Hepatocyte (in vitro differentiated cells): ENCODE measurements around the gene F2. TPM values are rescaled to one million over a fixed set of nuclear protein-coding genes. Genes with fewer than 3 reads are reported as not detected.

ENCODE experiments used
- DNase-seq: peaks from one replicate; pipeline ENCODE4 v3.0.0-alpha.2; 2016; ENCODE audit warnings: low spot score
- H2AFZ ChIP-seq: fragments of 200-600 bp; sonication (generic); 2 replicates; pipeline ENCODE4 v1.6.0; 2016; ENCODE audit warnings: antibody characterized with exemption, mild to moderate bottlenecking
- H3K27ac ChIP-seq: fragments of 200-600 bp; sonication (generic); 2 replicates; pipeline ENCODE4 v1.5.1; 2016; ENCODE audit warnings: mild to moderate bottlenecking
- H3K27me3 ChIP-seq: fragments of 200-600 bp; sonication (generic); 2 replicates; pipeline ENCODE4 v1.6.1; 2016
- H3K36me3 ChIP-seq: fragments of 200-600 bp; sonication (generic); replicated peaks from 2 replicates; pipeline ENCODE4 v1.5.1; 2016; ENCODE audit warnings: low read depth; ENCODE audit not compliant: insufficient read depth
- H3K4me1 ChIP-seq: fragments of 200-600 bp; sonication (generic); 2 replicates; pipeline ENCODE4 v1.5.1; 2016; ENCODE audit warnings: mild to moderate bottlenecking, moderate library complexity; ENCODE audit not compliant: insufficient read depth
- H3K4me2 ChIP-seq: fragments of 200-600 bp; sonication (generic); 2 replicates; pipeline ENCODE4 v1.6.0; 2016
- H3K4me3 ChIP-seq: fragments of 200-600 bp; sonication (generic); 2 replicates; pipeline ENCODE4 v1.5.1; 2016; ENCODE audit warnings: mild to moderate bottlenecking
- H3K79me2 ChIP-seq: fragments of 200-600 bp; sonication (generic); 2 replicates; pipeline ENCODE4 v1.6.0; 2017; ENCODE audit warnings: mild to moderate bottlenecking
- H3K9me2 ChIP-seq: fragments of 200-600 bp; sonication (generic); replicated peaks from 2 replicates; pipeline ENCODE4 v1.6.0; 2017; ENCODE audit warnings: mild to moderate bottlenecking; ENCODE audit not compliant: insufficient read depth
- H3K9me3 ChIP-seq: fragments of 200-600 bp; sonication (generic); 2 replicates; pipeline ENCODE4 v1.5.1; 2016; ENCODE audit warnings: low read depth, mild to moderate bottlenecking
- H4K20me1 ChIP-seq: fragments of 200-600 bp; sonication (generic); 2 replicates; pipeline ENCODE4 v1.6.0; 2016; ENCODE audit warnings: mild to moderate bottlenecking; ENCODE audit not compliant: insufficient read depth, poor library complexity, severe bottlenecking
- EZH2 ChIP-seq: fragments of 200-600 bp; sonication (generic); IDR thresholded peaks from 2 replicates; pipeline ENCODE4 v1.6.1; 2016; ENCODE audit warnings: antibody characterized with exemption, mild to moderate bottlenecking, borderline replicate concordance
- EZH2phosphoT487 ChIP-seq: fragments of 200-600 bp; sonication (generic); IDR thresholded peaks from one replicate; pipeline ENCODE4 v1.6.1; 2018; ENCODE audit warnings: antibody characterized with exemption, mild to moderate bottlenecking, low read depth, moderate library complexity; ENCODE audit not compliant: unreplicated experiment, severe bottlenecking
- WGBS: methylation state at CpG from one replicate; pipeline ENCODE4 v1.1.6; 2016; ENCODE audit warnings: low lambda C conversion rate; ENCODE audit errors: missing lambda C conversion rate; 5-methylcytosine and 5-hydroxymethylcytosine counted together
- polyA plus RNA-seq: library from polyadenylated mRNA; unstranded; fragments of >200 nt; fragmentation: Nextera tagmentation; extraction: Ambion mirVana; gene quantifications from 2 replicates; pipeline ENCODE4 v1.2.1, GENCODE V29; 2016
- total RNA-seq: library from RNA; depleted of rRNA; stranded (reverse); fragments of >200 nt; gene quantifications from 2 replicates; pipeline ENCODE4 v1.2.3, GENCODE V29; 2014
- TF ChIP-seq, protein P1 (sequence below): fragments of 200-600 bp; sonication (generic); IDR thresholded peaks from 2 replicates; pipeline ENCODE4 v1.5.1; 2016; ENCODE audit warnings: antibody characterized with exemption, mild to moderate bottlenecking; ENCODE audit not compliant: poor library complexity

F2 gene
- total and polyA plus RNA-seq, 2 experiments from 2014 or later = 79.7 to 111 TPM

DNA sequence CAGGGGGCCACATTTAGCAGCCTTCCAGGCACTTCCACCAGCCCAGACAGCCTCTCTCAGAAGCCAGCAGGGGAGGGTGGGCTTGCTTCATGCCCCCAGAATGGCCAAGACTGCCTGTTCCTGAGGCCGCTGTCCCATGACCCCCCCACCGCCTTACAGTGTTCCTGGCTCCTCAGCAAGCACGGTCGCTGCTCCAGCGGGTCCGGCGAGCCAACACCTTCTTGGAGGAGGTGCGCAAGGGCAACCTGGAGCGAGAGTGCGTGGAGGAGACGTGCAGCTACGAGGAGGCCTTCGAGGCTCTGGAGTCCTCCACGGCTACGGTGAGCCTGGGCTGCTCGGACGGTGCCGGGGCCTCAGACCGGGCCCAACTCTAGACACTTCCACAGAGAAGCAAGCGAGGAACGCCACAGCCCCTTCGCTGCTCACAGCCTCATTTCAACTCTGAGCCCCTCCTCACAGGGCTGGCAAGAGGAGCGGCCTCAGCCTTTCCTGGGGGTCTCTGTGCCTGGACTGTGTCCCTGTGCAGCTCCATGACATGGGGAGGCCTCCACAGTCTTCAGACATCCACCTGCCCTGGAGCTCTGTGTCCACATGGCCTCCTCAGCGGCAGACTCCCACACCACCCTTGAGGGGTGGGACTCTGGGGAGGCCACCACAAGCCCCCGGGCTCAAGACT is 668 bp downstream of the F2 start:
- H3K27ac ChIP-seq = peak overlapping the region; percentile 34
- H3K9me3 ChIP-seq = no peaks in the 10 kb centered on the region
- no peaks in the 10 kb centered on the region for H4K20me1 ChIP-seq
- H2AFZ ChIP-seq = no peak overlapping the region
- H3K9me2 ChIP-seq = no peaks in the 10 kb centered on the region
- H3K4me3 ChIP-seq = no peak overlapping the region
- no peaks in the 10 kb centered on the region for H3K4me1 ChIP-seq
- H3K36me3 ChIP-seq = no peaks in the 10 kb centered on the region
- no peak for DNase-seq
- no peak overlapping the region for H3K4me2 ChIP-seq
- no peaks in the 10 kb centered on the region for H3K79me2 ChIP-seq
- no peaks in the 10 kb centered on the region for H3K27me3 ChIP-seq
- TF ChIP-seq EZH2phosphoT487 (no peak), EZH2 (no peak)
- TF ChIP-seq, protein P1, sequence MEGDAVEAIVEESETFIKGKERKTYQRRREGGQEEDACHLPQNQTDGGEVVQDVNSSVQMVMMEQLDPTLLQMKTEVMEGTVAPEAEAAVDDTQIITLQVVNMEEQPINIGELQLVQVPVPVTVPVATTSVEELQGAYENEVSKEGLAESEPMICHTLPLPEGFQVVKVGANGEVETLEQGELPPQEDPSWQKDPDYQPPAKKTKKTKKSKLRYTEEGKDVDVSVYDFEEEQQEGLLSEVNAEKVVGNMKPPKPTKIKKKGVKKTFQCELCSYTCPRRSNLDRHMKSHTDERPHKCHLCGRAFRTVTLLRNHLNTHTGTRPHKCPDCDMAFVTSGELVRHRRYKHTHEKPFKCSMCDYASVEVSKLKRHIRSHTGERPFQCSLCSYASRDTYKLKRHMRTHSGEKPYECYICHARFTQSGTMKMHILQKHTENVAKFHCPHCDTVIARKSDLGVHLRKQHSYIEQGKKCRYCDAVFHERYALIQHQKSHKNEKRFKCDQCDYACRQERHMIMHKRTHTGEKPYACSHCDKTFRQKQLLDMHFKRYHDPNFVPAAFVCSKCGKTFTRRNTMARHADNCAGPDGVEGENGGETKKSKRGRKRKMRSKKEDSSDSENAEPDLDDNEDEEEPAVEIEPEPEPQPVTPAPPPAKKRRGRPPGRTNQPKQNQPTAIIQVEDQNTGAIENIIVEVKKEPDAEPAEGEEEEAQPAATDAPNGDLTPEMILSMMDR = no peak
- WGBS = 85% methylated on average over 25 of the region's 25 CpGs

DNA sequence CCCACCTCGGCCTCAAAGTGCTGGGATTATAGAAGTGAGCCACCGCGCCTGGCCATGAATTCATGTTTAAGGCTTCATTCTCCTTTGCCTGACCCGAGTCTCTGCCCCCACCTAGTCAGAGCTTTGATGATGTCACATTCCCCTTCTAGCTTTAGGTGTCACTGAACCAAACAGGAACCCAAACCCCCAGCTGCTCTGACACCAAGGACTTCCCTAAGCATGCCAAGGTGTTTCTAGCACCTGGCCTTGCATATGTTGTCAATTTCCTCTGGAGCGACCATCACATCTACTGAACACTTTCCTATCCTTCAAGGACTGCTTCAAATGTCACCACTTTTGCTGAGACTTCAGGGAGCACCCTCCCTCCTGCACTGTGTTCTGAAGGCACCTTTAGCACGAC is 2.3 kb downstream of the F2 start:
- DNase-seq = no peak
- H3K27me3 ChIP-seq = no peaks in the 10 kb centered on the region
- whole genome bisulfite sequencing = 87% methylated on average over 6 of the region's 6 CpGs
- H3K9me2 ChIP-seq = no peaks in the 10 kb centered on the region
- no peak for TF ChIP-seq EZH2
- no peak for TF ChIP-seq EZH2phosphoT487
- TF ChIP-seq, protein P1 = no peak
- H4K20me1 ChIP-seq = no peaks in the 10 kb centered on the region
- H3K36me3 ChIP-seq = no peaks in the 10 kb centered on the region
- H3K79me2 ChIP-seq = no peaks in the 10 kb centered on the region
- no peak overlapping the region for H3K4me2 ChIP-seq
- H2AFZ ChIP-seq = no peak overlapping the region
- no peak overlapping the region for H3K4me3 ChIP-seq
- H3K27ac ChIP-seq = no peak overlapping the region
- H3K9me3 ChIP-seq = no peaks in the 10 kb centered on the region
- H3K4me1 ChIP-seq = no peaks in the 10 kb centered on the region

GRCh38 chr11:46722566-46723358 is 3.7 kb downstream of the F2 start:
- Histone ChIP-seq H4K20me1 (no peaks in the 10 kb centered on the region), H2AFZ (no peak overlapping the region), H3K9me2 (no peaks in the 10 kb centered on the region), H3K4me2 (no peak overlapping the region), H3K4me3 (no peak overlapping the region), H3K27me3 (no peaks in the 10 kb centered on the region), H3K4me1 (no peaks in the 10 kb centered on the region), H3K79me2 (no peaks in the 10 kb centered on the region), H3K9me3 (no peaks in the 10 kb centered on the region), H3K27ac (no peak overlapping the region), H3K36me3 (no peaks in the 10 kb centered on the region)
- 95% methylated on average over 11 of the region's 11 CpGs for WGBS
- TF ChIP-seq EZH2phosphoT487 = no peak
- TF ChIP-seq EZH2 = no peak
- TF ChIP-seq, protein P1 = no peak
- no peak for DNase-seq
